ENCODE data around the gene RBPJL. TPM values are rescaled to one million over a fixed set of nuclear protein-coding genes. Genes with fewer than 3 reads are reported as not detected.
A peak's percentile ranks its signal among the peaks of the same experiment; 100 is the strongest.

RBPJL gene
- total and polyA plus RNA-seq, 2 of the 13 experiments (the other 11 are each of a cell fraction or from before 2014, with no cell fraction given) = not detected

DNA sequence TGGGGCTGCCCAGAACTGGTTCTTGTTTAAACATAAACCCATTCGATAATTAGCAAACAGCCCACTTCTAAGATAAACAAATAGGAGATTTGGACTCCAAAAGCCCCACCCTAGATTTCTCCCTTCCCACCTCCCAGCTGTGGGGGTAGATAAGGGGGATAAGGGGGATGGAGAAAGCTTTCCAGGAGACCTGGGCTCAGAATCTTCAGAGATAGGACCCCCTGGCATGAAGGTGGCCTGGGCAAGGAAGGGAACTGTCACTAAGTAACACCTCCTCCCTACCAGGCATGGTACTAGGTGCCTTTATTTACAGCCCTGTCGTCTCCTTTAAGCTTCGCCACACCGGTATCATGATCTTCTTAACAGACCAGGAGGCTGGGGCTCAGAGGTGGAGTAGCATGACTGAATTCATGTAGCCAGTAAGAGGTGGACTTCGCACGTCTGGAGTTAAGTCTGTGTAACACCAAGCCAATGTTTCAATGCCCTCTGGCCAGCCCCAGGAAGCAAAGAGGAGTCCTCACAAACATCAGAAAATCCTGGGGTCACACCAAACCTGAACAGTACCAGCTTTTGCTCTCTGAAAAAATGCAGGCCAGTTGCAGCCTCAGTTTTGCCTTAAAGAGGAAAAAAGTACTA lies 37.0 kb downstream of the RBPJL start (continued):
- TF ChIP-seq MXD3 (CRISPR knock-in tag; IDR thresholded peaks at IDR 0.05) = peak; percentile 19; the same call in 1 of the 2 replicates
- peak; percentile 86; the same call in 1 of the 2 replicates for TF ChIP-seq ZNF816 (CRISPR knock-in tag; IDR thresholded peaks at IDR 0.05; ENCODE audit: borderline replicate concordance)
- TF ChIP-seq KAT2B (IDR thresholded peaks at IDR 0.05; ENCODE audit: borderline replicate concordance, low read depth, low read length) = no peak
- TF ChIP-seq, protein P1, sequence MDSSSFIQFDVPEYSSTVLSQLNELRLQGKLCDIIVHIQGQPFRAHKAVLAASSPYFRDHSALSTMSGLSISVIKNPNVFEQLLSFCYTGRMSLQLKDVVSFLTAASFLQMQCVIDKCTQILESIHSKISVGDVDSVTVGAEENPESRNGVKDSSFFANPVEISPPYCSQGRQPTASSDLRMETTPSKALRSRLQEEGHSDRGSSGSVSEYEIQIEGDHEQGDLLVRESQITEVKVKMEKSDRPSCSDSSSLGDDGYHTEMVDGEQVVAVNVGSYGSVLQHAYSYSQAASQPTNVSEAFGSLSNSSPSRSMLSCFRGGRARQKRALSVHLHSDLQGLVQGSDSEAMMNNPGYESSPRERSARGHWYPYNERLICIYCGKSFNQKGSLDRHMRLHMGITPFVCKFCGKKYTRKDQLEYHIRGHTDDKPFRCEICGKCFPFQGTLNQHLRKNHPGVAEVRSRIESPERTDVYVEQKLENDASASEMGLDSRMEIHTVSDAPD (CRISPR knock-in tag; IDR thresholded peaks at IDR 0.05) = 0 out of 2 replicates have a peak, but pooled peaks have one; percentile 64
- TF ChIP-seq HOXA5 (CRISPR knock-in tag; IDR thresholded peaks at IDR 0.05) = no peak
- 0 out of 2 replicates have a peak, but pooled peaks have one; percentile 58 for TF ChIP-seq PAWR (CRISPR knock-in tag; IDR thresholded peaks at IDR 0.05; ENCODE audit: borderline replicate concordance)
- TF ChIP-seq CBX1 (IDR thresholded peaks at IDR 0.05; ENCODE audit: low read depth) = peak; percentile 20
- TF ChIP-seq NR2F6 (IDR thresholded peaks at IDR 0.05) = peak; percentile 11
- TF ChIP-seq NR2F6 (CRISPR knock-in tag; IDR thresholded peaks at IDR 0.05) = no peak
- no peak for TF ChIP-seq ZNF75D (CRISPR knock-in tag; IDR thresholded peaks at IDR 0.05; ENCODE audit: borderline replicate concordance)
- no peak for TF ChIP-seq ARHGAP35 (CRISPR knock-in tag; IDR thresholded peaks at IDR 0.05; ENCODE audit: borderline replicate concordance)
- TF ChIP-seq, protein P2, sequence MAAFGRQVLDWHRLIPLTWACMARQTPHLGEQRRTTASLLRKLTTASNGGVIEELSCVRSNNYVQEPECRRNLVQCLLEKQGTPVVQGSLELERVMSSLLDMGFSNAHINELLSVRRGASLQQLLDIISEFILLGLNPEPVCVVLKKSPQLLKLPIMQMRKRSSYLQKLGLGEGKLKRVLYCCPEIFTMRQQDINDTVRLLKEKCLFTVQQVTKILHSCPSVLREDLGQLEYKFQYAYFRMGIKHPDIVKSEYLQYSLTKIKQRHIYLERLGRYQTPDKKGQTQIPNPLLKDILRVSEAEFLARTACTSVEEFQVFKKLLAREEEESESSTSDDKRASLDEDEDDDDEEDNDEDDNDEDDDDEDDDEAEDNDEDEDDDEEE (CRISPR knock-in tag; IDR thresholded peaks at IDR 0.05) = peak; percentile 92
- TF ChIP-seq ZNF670 (CRISPR knock-in tag; IDR thresholded peaks at IDR 0.05; ENCODE audit: borderline replicate concordance) = peak; percentile 56; the same call in 1 of the 2 replicates
- TF ChIP-seq SP140L (CRISPR knock-in tag; IDR thresholded peaks at IDR 0.05; ENCODE audit: borderline replicate concordance) = no peak
- TF ChIP-seq, protein P3, sequence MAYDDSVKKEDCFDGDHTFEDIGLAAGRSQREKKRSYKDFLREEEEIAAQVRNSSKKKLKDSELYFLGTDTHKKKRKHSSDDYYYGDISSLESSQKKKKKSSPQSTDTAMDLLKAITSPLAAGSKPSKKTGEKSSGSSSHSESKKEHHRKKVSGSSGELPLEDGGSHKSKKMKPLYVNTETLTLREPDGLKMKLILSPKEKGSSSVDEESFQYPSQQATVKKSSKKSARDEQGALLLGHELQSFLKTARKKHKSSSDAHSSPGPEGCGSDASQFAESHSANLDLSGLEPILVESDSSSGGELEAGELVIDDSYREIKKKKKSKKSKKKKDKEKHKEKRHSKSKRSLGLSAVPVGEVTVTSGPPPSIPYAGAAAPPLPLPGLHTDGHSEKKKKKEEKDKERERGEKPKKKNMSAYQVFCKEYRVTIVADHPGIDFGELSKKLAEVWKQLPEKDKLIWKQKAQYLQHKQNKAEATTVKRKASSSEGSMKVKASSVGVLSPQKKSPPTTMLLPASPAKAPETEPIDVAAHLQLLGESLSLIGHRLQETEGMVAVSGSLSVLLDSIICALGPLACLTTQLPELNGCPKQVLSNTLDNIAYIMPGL (CRISPR knock-in tag; IDR thresholded peaks at IDR 0.05; ENCODE audit: borderline replicate concordance in 1 of 2, low read depth in 1 of 2) = peak in 1 of 2 experiments; percentile 41; a peak in 1 of 4 replicates
- TF ChIP-seq, protein P4, sequence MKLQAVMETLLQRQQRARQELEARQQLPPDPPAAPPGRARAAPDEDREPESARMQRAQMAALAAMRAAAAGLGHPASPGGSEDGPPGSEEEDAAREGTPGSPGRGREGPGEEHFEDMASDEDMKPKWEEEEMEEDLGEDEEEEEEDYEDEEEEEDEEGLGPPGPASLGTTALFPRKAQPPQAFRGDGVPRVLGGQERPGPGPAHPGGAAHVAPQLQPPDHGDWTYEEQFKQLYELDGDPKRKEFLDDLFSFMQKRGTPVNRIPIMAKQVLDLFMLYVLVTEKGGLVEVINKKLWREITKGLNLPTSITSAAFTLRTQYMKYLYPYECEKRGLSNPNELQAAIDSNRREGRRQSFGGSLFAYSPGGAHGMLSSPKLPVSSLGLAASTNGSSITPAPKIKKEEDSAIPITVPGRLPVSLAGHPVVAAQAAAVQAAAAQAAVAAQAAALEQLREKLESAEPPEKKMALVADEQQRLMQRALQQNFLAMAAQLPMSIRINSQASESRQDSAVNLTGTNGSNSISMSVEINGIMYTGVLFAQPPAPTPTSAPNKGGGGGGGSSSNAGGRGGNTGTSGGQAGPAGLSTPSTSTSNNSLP (IDR thresholded peaks at IDR 0.05; ENCODE audit: low read depth, low read length) = peak; percentile 25; the same call in 1 of the 2 replicates
- 0 out of 2 replicates have a peak, but pooled peaks have one; percentile 21 for TF ChIP-seq ZMAT3 (CRISPR knock-in tag; conservative IDR thresholded peaks at IDR 0.05)
- peak; percentile 10 for TF ChIP-seq RXRB (CRISPR knock-in tag; IDR thresholded peaks at IDR 0.05; ENCODE audit: borderline replicate concordance)
- TF ChIP-seq ZSCAN22 (CRISPR knock-in tag; IDR thresholded peaks at IDR 0.05) = 0 out of 2 replicates have a peak, but pooled peaks have one; percentile 61

Measured in HepG2 (cell line).